Adrenal gland (tissue), 5 donors: ENCODE results near the gene CNTN4.

Experiments used
- CTCF ChIP-seq, 6 experiments: fragments of 450-650 bp in 4 of 6; fragments of 200-600 bp in 2 of 6; sonication (generic) in 1 of 6; IDR thresholded peaks; 1 replicate in 5 of 6; 2 replicates in 1 of 6; pipeline versions ENCODE4 v1.5.1 to v1.8.0; 2016 to 2021; ENCODE audit warnings: antibody characterized with exemption in 6 of 6, mild to moderate bottlenecking in 2 of 6, moderate library complexity in 1 of 6
- POLR2A ChIP-seq, 2 donors: fragments of 450-650 bp; IDR thresholded peaks; one replicate each; pipeline ENCODE4 v1.6.1; 2017; ENCODE audit warnings: antibody characterized with exemption in 2 of 2, mild to moderate bottlenecking in 2 of 2, moderate library complexity in 1 of 2
- donor health status: DM: no; HTN: no; CAD: no.

GRCh38 chr3:2984005-2984830 is 885.6 kb downstream of the CNTN4 start:
- TF ChIP-seq CTCF (IDR thresholded peaks at IDR 0.05), result no peak
- no peak for TF ChIP-seq POLR2A (IDR thresholded peaks at IDR 0.05)
